ENCODE data around the gene PGS1.

PGS1 gene

DNA sequence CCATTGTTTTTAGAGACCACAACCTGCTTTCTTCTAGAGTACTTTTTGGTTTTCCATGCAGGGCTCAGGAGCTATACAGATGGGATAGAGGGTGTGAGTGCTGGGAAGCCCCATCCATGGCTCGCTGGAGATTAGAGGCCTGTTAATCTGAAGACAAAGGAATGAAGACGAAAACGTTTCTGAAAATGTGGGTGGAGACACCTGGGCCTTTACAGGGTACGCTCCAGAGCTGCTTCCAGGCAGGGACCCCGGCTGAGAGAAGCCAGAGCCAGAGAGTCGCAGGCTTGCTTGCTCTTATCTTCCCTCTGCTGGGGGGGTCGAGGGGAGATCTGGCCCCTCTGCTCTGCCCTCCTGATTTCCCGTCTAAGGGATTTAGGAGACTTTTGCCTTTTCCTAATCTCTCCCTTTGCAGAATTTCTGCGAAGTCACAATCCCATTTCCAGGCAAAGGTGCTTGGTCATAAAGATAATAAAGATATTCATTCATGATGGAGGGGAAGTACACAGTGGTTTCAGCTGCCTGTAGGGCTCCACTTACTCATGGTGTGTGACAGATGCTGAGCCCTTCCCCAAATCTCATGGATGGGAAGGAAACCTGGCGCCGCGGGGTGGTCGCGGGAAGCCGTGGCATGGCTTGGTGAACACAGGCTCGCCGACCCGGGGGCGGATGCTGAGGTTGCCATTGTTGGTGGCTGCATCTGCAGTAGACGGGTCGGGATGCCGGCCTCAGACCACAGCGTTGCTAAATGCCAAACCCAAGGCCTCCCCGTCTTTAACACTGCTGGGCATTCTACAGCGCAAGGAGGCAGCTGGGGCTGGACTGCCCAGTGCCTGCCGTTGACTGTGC lies 13.8 kb upstream of the PGS1 start:
- no peak for DNase-seq (ENCODE audit: low spot score)

- DNase-seq (ENCODE audit: low spot score) = no peak
These were observed 12.8 kb upstream of the PGS1 start for GRCh38 chr17:78365561-78366108.

GRCh38 chr17:78366109-78366848 lies 12.2 kb upstream of the PGS1 start:
- no peak for DNase-seq (ENCODE audit: low spot score)

DNA sequence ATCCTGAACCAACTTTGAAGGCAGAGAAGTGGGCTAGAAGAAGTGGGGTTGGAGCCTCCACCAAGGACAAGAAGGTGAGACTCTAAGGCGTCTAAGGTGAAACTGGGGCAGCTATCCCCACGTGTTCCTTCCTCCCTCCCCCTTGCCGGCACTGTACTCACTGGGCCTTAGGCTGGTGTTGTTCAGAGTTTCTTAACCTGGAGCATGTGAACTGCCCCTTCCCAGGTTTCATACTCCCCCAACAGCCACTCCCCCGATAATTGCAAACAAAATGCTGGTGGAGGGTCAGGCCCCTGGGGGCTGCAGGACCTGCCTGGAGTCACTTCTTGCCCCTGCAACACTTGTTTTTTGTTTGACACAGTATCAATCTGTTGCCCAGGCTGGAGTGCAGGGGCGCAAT lies 11.3 kb upstream of the PGS1 start:
- DNase-seq (ENCODE audit: low spot score) = no peak

DNA sequence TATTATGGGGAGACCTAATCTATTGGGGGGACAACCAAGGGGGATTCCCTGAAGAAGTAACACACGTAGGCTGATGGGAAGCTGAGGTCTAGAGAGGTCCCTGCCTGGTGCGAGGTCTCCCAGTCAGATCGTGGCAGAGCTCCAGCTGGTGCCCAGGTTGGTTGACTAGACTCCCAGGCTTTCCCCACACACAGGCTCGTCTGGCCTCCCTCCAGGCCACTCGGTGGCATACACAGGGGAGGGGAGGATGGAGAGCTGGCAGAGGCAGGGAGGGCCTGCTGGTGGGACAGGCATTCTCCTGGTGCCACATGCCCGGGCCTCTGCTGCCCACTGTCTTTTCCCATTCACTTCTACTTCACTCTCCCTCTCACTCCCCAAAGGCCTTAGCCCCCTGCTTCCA lies 10.1 kb upstream of the PGS1 start:
- DNase-seq (ENCODE audit: low spot score) = no peak

- no peak for DNase-seq (ENCODE audit: low spot score)
These were observed 9.5 kb upstream of the PGS1 start for GRCh38 chr17:78368854-78369495.

DNA sequence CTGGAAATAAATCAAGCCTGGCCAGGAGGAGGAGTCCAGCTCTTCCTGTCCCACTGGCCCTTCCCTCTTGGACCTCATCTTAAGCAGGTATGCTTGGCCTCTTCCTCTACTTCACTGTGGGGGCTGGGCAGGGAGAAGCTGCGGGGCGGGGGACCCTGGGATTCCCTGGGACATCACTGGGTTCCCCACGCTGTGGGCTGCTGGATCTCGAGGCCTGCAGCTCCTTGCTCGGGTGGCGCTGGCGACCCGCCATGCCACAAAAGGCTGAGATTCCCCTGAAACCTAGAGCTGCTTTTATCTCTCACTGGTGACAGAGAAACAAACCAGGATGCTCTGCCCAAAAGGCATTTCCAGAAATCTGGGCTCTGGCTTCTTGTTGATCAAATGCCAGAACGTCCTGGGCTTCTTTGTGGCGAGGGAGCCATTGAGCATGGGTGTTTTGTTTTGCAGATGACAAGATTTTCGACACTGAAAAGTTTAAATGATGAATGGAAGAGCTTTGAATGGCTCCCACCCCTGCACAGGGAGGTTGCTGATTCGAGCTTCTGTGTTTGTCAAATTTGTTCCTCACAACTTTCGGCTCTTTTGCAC lies 8.6 kb upstream of the PGS1 start:
- DNase-seq (ENCODE audit: low spot score) = no peak

DNA sequence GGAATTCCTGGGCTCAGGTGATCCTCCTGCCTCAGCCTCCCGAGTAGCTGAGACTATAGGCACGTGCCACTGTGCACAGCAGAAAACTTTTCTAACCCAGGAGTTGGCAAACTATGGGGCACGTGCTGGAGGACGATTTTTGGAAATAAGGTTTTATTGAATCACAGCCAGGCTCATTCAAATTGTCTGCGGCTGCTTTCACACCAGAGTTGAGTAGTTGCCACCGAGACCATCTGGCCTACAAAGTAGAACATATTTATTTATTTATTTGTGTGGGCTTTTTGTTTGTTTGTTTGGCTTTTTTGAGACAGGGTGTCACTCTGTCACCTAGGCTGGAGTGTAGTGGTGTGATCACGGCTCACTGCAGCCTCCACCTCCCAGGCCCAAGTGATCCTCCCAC lies 7.4 kb upstream of the PGS1 start:
- DNase-seq (ENCODE audit: low spot score) = no peak

DNA sequence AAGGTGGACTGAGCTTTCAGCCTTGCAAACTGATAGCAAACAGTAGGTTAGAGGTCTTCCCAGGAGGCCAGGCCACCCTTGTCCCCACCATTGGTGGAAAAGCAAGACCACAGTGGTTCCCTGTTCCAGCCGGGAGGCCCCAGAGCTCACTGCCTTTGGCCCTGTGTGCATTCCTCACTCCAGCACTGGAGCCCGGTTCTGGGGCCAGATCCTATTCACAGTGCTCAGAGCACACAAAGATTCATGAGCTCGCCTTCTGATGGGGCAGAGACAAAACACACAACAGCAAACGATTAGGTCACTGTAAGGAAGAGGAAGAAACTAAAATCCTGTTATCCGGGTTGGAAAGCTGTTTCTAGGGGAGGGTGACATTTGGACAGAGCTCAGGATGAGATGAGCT lies 5.6 kb upstream of the PGS1 start:
- DNase-seq (ENCODE audit: low spot score) = no peak

- DNase-seq (ENCODE audit: low spot score) = no peak
These were observed 4.3 kb upstream of the PGS1 start for GRCh38 chr17:78374189-78374588.

DNA sequence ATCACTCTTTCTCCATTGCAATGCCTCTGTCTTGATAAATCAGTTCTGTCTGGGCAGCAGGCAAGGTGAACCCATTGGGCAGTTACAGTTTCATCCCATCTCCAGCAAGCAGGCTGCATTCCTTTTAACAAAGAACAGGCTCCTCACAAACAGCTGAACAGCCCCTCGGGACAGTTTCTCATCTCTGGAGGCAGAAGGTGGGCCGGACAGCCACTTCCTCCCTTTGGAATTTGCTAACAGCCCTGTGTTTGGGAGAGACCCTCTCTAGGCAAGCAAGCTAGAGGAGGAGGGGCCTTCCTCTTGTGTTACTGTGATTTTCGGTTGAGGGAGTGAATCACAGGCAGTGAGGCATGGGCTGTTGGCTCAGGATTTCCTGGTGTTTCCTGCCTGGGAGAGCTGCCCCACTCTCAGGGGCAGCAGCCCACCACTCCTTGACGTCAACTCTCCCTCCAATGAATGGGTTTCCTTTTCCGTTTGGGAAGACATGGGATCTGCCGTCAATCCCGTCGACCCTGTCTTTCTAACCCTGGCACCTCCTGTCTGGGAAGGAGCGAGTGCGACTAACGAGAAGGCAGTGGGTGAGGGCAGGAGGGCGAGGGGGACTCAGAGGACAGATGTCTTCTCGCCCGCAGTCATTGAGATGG lies 3.7 kb upstream of the PGS1 start:
- DNase-seq (ENCODE audit: low spot score) = no peak

DNA sequence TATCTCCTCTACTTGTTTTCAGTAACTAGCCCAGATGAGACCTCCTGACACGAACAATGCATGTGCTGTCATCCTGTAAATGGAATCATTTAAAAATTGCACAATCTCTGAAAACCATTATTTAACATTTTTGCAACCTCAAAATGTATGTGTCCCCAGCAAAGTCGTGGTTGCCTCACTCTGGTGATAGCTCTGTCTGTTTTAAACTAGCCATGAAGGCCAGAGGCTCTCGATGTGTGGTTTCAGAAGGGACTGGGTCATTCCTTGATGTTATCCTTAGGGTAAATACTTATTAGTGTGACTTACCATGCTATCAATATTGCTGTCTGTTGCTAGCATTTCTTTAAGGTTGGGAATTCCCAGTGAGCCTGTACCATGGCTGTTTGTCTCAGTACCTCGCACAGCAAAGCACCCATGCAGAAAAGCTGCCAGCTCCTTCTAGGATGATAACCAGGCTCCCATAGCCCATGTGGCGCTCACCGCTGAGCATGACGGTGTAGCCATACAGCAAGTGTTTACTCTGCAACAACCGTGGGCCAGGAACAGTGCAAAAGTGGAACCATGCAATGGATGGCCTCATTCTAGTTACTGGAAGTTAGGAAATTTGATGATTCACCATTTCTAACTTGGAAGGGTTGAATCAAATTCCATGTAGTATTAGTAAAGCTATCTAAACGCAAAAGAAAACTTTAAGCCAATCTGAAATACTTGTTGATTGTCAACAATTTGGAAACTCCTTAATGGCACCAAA lies 2.9 kb upstream of the PGS1 start:
- no peak for DNase-seq (ENCODE audit: low spot score)

DNA sequence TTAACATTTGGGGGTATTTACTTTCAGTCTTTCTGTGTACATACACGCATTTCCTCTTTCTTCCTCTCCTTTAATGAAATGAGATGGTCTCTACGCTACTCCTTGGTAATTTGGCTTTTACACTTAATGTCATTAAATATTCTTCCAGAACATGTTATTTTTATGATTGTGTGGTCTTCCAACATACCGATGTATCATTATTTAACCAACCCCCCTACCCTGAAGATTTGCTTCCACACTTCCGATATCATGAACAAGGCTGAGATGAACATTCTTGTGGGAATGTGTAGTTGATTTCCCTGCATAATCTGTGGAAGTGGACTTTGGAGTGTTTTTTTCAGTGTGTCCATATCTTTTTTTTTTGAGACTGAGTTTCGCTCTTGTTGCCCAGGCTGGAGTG lies 2.3 kb upstream of the PGS1 start:
- DNase-seq (ENCODE audit: low spot score) = no peak

- no peak for DNase-seq (ENCODE audit: low spot score)
These were observed 608 bp upstream of the PGS1 start for GRCh38 chr17:78377858-78378224.

DNA sequence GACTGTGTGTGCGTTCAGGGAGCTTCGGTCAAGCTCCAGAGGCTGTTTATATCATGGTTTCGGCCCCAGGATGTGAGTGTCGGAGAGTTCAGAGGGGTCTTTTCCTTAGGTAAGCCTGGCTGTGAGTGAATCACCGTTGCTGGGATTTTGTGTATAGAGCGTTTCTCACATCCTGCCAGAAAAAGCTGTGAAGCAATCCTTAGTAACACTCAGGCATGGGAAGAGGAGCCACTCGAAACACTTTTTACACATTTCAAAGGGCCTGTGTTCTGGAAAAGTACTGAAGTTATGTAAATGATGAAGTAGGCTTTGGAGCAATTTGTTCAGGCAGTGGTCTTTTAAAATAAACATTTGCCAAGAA lies 662 bp downstream of the PGS1 start:
- DNase-seq (ENCODE audit: low spot score) = no peak

GRCh38 chr17:78380370-78380769 lies 1.9 kb downstream of the PGS1 start:
- no peak for DNase-seq (ENCODE audit: low spot score)

- DNase-seq (ENCODE audit: low spot score) = peak; percentile 56
These were observed 3.3 kb downstream of the PGS1 start for GRCh38 chr17:78381601-78382232.

- peak; percentile 48 for DNase-seq (ENCODE audit: low spot score)
These were observed 5.4 kb downstream of the PGS1 start for GRCh38 chr17:78383725-78384471.

- DNase-seq (ENCODE audit: low spot score) = no peak
These were observed 6.2 kb downstream of the PGS1 start for GRCh38 chr17:78384479-78385175.

All from CD4-positive, alpha-beta T cell treated with Interleukin-6 at 100 ng/mL for 8 hours (primary cell).